GM10847 (cell line): ENCODE results near the gene DEFB126.

Experiments
- POLR2A ChIP-seq: IDR thresholded peaks from 2 replicates; pipeline ENCODE4 v1.6.1; 2011; ENCODE audit not compliant: insufficient read length; ENCODE audit errors: extremely low read depth

The DEFB126 gene, protein sequence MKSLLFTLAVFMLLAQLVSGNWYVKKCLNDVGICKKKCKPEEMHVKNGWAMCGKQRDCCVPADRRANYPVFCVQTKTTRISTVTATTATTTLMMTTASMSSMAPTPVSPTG

DNA sequence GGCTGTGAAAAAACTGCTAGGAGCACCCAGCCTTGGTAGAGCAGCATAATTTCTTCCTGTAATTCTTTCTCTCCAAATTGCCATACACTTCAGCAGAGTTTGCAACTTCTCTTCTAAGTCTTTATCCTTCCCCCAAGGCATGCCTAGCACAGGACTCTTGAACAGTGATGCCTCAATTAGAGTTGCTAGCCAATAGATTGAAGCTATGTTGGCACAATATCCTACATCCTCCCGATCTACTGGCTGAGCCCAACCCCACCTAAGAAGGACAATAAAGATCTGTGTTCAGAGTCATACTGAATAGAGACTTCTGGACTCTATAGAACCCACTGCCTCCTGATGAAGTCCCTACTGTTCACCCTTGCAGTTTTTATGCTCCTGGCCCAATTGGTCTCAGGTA is at the start of gene DEFB126:
DEFB126 (plus strand) TSS at position 301 of the 400 bp plus-strand sequence; CDS start at position 340, 39 bp downstream.
- no peak for TF ChIP-seq POLR2A

DNA sequence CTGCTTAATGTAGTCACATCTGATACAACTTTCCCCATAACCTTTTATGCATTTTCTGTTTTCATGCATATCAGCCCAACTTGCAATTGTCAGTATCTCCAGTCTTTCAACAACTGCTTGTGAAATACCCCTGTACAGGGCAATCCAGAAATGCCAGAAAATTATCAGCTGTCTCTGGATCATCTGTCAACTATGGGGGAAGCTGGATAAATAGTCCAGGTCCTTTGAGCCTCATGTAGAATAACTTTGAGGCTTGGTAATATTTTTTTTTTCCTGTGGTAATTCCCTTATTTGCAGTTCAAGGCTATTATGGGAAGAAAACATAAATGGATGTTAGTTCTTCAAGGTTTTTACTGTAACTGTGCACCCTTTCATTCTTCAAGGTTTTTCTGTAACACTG is 48.7 kb upstream of the DEFB126 start:
- TF ChIP-seq POLR2A: no peak

DNA sequence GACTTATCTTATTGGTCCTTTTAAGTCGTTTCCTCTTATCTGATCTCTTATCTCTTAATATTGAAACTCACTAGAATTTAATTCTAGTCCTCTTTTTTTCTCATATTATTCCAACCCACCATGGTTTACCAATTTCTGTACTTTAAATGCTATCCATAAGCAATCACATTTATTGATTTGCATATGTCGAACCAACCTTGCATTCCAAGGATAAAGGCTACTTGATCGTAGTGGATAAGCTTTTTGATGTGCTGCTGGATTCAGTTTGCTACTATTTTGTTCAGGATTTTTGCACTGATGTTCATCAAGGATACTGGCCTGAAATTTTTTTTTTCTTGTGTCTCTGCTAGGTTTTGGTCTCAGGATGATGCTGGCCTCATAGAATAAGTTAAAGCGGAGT is 47.2 kb upstream of the DEFB126 start:
- no peak for TF ChIP-seq POLR2A

DNA sequence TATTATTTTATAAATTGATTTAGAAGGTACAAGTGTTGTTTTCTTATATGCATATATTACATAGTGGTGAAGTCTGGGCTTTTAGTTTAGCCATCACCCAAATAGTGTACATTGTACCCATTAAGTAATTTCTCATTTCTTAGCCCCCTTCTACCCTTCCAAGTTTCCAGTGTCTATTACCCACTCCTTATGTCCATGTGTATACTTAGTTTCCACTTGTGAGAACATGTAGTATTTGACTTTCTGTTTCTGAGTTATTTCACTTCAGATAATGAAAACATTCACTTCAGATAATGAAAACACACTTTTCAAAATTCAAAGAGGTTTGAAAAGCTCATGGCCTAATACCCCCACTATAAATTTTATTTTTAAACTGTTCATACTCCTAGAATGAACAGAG is 40.4 kb upstream of the DEFB126 start:
- no peak for TF ChIP-seq POLR2A

DNA sequence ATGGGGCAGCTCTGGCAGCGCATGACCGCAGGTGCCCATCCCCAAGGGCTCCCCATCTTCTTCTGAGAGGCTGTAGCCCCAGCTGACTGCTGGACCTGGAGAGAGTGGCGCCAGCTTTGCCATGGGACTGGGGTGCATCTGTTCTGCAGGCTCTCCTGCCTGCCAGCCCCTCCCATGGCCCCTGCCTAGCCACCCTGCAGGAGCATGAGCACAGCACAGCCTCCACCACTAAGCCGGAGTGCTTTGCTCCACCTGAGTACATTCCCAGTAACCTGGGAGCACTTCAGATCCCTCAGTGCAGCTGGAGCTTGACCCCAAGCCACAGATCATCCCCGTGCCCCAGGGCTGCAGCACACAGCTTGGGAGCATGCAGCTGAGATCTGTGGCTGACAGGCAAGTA is 38.9 kb upstream of the DEFB126 start:
- TF ChIP-seq POLR2A: no peak

DNA sequence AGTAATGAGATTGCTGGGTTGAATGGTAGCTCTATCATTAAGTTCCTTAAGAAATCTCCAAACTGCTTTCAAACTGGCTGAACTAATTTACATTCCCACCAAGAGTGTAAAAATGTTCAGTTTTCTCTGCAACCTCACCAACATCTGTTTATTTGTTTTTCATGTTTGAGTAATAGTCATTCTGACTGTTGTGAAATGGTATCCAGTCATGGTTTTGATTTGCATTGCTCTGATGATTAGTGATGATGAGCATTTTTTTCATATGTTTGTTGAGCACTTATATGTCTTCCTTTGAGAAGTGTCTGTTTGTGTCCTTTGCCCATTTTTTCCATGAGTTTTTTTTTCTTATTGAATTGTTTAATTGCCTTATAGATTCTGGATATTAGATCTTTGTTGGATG is 30.0 kb upstream of the DEFB126 start:
- no peak for TF ChIP-seq POLR2A

DNA sequence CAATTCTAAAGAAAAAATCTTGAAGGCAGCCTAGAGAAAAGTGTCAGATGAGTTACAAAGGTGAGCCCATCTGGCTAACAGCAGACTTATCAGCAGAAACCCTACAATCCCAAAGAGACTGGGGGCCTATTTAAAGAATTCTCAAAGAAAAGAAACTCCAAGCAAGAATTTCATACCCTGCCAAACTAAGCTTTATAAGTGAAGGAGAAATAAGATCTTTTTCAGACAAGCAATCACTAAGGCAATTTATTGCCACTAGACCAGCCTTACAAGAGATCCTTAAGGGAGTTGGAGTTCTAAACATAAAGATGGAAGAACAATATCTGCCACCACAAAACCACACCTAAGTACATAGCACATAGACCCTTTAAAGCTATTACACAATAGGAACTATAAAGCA is 24.9 kb upstream of the DEFB126 start:
- no peak for TF ChIP-seq POLR2A

DNA sequence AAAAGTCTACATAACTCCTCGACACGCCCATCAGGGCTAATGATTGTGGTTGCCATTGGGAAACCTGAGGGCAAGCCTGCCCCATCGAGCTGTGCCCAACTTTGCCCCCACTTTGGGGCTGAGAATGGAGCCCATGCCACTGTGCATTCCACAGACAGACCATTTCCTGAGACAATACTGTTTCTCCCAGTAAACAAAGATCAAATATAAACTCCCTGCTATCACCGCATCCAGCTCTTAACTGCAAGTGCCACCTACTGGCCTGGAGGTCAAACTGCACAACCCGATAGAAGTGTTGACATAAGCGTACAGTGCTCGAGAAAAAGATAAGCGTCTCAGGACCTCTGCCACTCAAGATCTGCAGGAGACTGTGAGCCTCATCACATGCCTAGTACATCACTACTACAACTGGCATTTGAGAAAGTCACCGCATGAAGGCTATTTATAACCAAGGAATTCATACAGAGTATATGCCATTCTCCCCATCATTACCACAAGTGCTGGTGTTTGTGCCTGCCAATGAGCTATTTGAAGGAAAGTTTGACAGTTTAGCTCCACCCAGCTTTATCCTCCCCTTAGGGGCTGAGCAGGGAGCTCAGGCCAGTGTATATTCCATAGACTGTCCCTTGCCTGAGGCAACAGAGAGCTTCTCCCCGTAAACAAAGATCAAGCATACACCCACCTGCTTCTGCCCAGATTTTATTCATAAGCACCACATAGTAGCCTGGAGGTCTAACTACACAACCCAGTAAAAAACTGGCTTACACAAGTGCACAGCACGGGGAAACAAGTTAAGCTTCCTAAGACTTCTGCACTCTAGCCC is 4.5 kb upstream of the DEFB126 start:
- TF ChIP-seq POLR2A: no peak

DNA sequence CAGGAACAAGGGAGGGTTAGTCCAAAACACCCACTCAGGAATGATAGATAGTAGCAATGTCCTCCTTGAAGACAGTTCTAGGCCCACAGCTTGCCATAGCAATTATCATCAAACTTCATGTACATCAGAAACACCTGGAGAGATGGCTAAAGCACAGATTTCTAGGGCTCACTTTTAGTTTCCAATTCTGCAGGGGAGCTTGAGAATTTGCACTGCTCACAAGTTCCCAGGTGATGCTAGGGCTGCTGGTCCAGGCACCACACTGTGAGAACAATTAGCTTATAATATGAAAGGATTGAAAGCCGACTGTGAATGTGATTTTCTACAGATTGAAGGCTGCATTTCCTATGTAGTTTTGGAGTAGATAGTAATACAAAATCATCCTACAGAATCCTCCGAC is 3.5 kb downstream of the DEFB126 start:
- TF ChIP-seq POLR2A: no peak

DNA sequence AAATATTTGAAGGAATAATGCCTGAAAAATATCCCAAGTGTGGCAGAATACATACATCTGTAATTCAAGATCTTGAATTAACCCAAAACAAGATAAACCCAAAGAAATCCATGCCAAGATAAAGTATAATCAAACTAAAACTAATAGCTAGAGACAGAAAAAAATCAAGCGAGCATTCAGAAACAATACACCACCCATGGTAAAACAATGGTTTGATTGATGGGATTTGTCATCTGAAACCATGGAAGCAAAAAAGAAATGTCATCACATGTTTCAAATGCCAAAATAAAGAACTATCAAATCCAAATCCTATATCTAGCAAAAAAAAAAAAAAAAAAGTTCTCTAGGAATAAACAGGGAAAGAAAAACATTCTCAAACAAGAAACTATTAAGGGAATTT is 9.7 kb downstream of the DEFB126 start:
- TF ChIP-seq POLR2A: no peak

DNA sequence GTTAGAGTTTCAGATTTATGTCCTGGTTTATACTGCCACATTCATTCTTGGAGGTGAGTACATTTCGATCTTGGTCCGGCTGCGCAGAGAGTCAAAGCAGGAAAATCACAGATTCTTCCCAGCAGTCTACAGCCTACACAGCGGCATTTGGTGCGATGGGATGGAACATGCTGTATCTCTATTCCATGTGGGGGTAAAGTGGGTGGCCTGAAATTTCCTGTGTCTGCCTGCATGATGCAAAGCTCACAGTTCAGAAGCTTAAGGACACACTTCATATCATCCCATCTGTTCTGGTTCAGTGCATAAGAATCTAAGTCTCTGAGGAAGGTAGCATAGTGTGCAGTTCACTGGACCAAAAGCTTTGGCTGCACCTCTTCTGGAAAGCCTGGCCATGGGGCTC is 14.8 kb downstream of the DEFB126 start, which contains the start of gene DEFB127:
DEFB127 (plus strand) TSS at position 301 of the 400 bp plus-strand sequence; CDS start at position 392, 91 bp downstream.
- no peak for TF ChIP-seq POLR2A

DNA sequence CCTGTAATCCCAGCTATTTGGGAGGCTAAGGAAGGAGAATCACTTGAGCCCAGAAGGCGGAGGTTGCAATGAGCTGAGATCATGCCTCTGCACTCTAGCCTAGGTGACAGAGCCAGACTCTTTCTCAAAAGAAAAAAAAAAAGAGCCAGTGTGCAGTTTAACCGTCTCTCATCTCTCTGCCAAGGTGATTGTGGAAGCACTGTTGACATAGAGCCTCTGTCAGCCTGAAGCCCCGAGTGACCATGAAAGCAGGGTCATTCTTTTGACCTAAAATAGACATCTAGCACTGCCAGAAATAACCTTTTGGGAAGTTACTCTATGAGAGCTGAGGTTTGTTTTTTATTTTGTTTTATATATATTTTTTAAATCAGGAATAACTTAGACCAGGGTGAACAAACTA is 22.2 kb downstream of the DEFB126 start:
- TF ChIP-seq POLR2A: no peak

DNA sequence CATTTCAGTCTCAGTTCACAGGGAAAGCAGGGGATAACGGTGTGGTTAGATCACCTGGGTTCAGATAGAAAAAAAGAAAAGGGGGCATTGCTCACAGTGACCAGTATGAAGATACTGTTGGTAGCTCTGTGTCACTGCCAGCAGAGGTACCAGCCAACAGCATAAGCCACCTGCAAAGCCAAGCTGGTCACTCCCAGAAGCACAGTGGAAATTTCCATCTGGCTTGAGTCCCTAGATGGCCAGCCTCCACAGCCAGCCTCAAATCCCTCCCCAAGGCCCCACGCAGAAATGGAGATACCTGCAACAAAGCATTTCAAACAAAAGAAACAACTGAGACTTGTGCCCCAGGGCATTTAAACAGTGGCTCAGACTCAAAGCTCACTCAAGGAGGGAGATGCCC is 26.5 kb downstream of the DEFB126 start:
- TF ChIP-seq POLR2A: no peak

DNA sequence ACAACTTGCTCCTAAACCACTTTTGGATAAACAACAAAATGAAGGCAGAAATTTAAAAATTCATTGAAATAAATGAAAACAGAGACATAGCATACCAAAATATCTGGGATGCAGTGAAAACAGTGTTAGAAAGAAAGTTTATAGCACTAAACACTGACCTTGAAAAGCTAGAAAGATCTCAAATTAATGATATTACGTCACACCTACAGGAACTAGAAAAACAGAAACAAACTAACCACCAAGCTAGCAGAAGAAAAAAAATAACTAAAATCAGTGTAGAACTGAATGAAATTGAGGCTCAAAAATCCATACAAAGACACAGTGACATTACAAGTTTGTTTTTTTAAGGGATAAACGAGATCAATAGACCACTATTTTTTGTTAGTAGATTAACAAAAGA is 41.9 kb downstream of the DEFB126 start:
- no peak for TF ChIP-seq POLR2A

DNA sequence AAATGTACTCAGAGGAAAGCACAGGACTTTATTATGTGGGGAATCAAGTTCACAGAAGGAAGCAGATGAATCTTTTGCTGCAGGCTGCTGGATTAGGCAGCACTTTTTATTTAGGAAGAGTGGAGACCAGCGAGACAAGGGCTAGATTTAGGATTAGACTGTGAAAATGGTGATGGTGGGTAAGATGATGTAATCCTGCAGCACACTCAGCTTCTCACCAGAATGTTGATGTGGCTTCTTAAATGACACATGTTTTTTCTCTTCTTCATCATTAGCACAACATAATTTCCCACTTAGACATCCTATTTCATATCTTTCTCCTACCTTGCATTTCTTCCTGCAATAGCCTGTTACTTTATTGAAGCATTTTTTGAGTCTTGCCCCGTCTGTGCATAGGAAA is 45.3 kb downstream of the DEFB126 start:
- no peak for TF ChIP-seq POLR2A

DNA sequence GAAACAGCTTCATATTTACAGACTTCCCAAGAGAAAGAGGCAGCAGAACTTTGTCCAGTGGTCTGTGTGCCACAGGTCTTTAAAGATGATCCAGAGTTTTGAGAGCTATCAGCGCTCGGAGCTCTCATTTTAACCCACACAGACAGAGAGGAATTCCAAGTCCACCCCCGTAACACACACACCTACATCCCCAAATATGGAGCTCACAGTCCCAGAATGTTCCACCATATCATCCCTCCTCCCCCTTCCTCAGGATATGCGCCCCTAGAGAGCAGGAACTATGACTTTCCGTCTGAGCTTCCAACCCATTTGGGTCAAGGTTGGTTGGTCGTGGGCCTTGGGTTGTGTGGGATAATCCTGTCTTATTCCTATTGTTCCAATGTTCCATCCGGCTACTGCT is 47.2 kb downstream of the DEFB126 start, which contains the start of gene DEFB128:
DEFB128 (minus strand) TSS at position 101 of the 400 bp plus-strand sequence; CDS start at position 13, 88 bp downstream.
- TF ChIP-seq POLR2A: no peak
